Body of pancreas (tissue), 4 donors: ENCODE data around the gene LEFTY1.

Experiments used
- POLR2A ChIP-seq, 3 donors: fragments of 450-650 bp; IDR thresholded peaks; one replicate each; pipeline ENCODE4 v1.6.1; 2016; ENCODE audit warnings: antibody characterized with exemption in 3 of 3, mild to moderate bottlenecking in 2 of 3
- TF ChIP-seq, protein P1 (sequence below), 7 experiments: fragments of 450-650 bp in 4 of 7; fragments of 200-600 bp in 3 of 7; sonication (generic) in 3 of 7; IDR thresholded peaks; one replicate each; pipeline ENCODE4 v1.5.1; 2016 to 2019; ENCODE audit warnings: antibody characterized with exemption in 7 of 7

- TF ChIP-seq, protein P1, sequence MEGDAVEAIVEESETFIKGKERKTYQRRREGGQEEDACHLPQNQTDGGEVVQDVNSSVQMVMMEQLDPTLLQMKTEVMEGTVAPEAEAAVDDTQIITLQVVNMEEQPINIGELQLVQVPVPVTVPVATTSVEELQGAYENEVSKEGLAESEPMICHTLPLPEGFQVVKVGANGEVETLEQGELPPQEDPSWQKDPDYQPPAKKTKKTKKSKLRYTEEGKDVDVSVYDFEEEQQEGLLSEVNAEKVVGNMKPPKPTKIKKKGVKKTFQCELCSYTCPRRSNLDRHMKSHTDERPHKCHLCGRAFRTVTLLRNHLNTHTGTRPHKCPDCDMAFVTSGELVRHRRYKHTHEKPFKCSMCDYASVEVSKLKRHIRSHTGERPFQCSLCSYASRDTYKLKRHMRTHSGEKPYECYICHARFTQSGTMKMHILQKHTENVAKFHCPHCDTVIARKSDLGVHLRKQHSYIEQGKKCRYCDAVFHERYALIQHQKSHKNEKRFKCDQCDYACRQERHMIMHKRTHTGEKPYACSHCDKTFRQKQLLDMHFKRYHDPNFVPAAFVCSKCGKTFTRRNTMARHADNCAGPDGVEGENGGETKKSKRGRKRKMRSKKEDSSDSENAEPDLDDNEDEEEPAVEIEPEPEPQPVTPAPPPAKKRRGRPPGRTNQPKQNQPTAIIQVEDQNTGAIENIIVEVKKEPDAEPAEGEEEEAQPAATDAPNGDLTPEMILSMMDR (IDR thresholded peaks at IDR 0.05), result no peak
- no peak for TF ChIP-seq POLR2A (IDR thresholded peaks at IDR 0.05)
These were observed 45.5 kb downstream of the LEFTY1 start for GRCh38 chr1:225843426-225843795.
